ENCODE data around the gene HTR1B. TPM values are rescaled to one million over a fixed set of nuclear protein-coding genes. Genes with fewer than 3 reads are reported as not detected.

Gene HTR1B
- total RNA-seq, 1 experiment from 2014 or later: not detected

GRCh38 chr6:77445214-77445613 is 18.1 kb downstream of the HTR1B start:
- no peak overlapping the region for H3K9ac ChIP-seq (ENCODE audit: low read length)
- DNase-seq (no peak), ATAC-seq (no peak)
- H3K27me3 ChIP-seq (ENCODE audit: low read length): no peaks in the 10 kb centered on the region
- no peaks in the 10 kb centered on the region for H3K9me2 ChIP-seq (replicated peaks; ENCODE audit: low read length)
- no peak overlapping the region for H2AFZ ChIP-seq (ENCODE audit: low read length)
- no peak overlapping the region for H3K4me3 ChIP-seq (ENCODE audit: low read length)
- no peaks in the 10 kb centered on the region for H3F3A ChIP-seq (ENCODE audit: low read length, unreplicated experiment)
- intact Hi-C loops (cut with micrococcal nuclease): no loop called here
- BruUV-seq (replicated peaks): no TSS peak
- no peak overlapping the region for H3K4me2 ChIP-seq (ENCODE audit: low read length)
- H3K27ac ChIP-seq (ENCODE audit: low read length): no peak overlapping the region
- no peaks in the 10 kb centered on the region for H3K36me3 ChIP-seq (ENCODE audit: low read depth, low read length)
- ChIA-PET POLR2A (ENCODE audit: unreplicated experiment) (no interaction called here), CTCF (no interaction called here)
- TF ChIP-seq CTCF (conservative IDR thresholded peaks at IDR 0.05; ENCODE audit: low read depth, low read length) (no peak), EZH2phosphoT487 (IDR thresholded peaks at IDR 0.05; ENCODE audit: borderline replicate concordance, low read length) (no peak), EZH2 (IDR thresholded peaks at IDR 0.05; ENCODE audit: low read length, unreplicated experiment) (no peak)
- H4K20me1 ChIP-seq (ENCODE audit: low read length): no peaks in the 10 kb centered on the region
- no peaks in the 10 kb centered on the region for H3K9me3 ChIP-seq (ENCODE audit: low read length)
- no peaks in the 10 kb centered on the region for H3K4me1 ChIP-seq (ENCODE audit: insufficient read depth, low read length)
- no peaks in the 10 kb centered on the region for H3K79me2 ChIP-seq (ENCODE audit: low read length)

- intact Hi-C loops (cut with micrococcal nuclease): no loop called here
- DNase-seq (no peak), ATAC-seq (no peak)
- Histone ChIP-seq H3K4me2 (ENCODE audit: low read length) (no peak overlapping the region), H3K9me3 (ENCODE audit: low read length) (no peaks in the 10 kb centered on the region), H3K4me3 (ENCODE audit: low read length) (no peak overlapping the region), H3K36me3 (ENCODE audit: low read depth, low read length) (no peaks in the 10 kb centered on the region), H3F3A (ENCODE audit: low read length, unreplicated experiment) (no peaks in the 10 kb centered on the region), H3K27me3 (ENCODE audit: low read length) (no peaks in the 10 kb centered on the region), H2AFZ (ENCODE audit: low read length) (no peak overlapping the region), H4K20me1 (ENCODE audit: low read length) (no peaks in the 10 kb centered on the region), H3K4me1 (ENCODE audit: insufficient read depth, low read length) (no peaks in the 10 kb centered on the region), H3K9ac (ENCODE audit: low read length) (no peak overlapping the region), H3K9me2 (replicated peaks; ENCODE audit: low read length) (no peaks in the 10 kb centered on the region), H3K27ac (ENCODE audit: low read length) (no peak overlapping the region), H3K79me2 (ENCODE audit: low read length) (no peaks in the 10 kb centered on the region)
- ChIA-PET POLR2A (ENCODE audit: unreplicated experiment) (no interaction called here), CTCF (interaction anchor here (1.1 kb wide), 1 partner anchor 15 kb away, joined by 4 read pairs; no protein-coding TSS in a partner anchor)
- TF ChIP-seq CTCF (conservative IDR thresholded peaks at IDR 0.05; ENCODE audit: low read depth, low read length) (no peak), EZH2 (IDR thresholded peaks at IDR 0.05; ENCODE audit: low read length, unreplicated experiment) (no peak), EZH2phosphoT487 (IDR thresholded peaks at IDR 0.05; ENCODE audit: borderline replicate concordance, low read length) (no peak)
- BruUV-seq (replicated peaks): no TSS peak
Measured at GRCh38 chr6:77440206-77440976, 22.9 kb downstream of the HTR1B start.

GRCh38 chr6:77433888-77434287 is 29.4 kb downstream of the HTR1B start:
- ATAC-seq (no peak), DNase-seq (no peak)
- Histone ChIP-seq H3K4me2 (ENCODE audit: low read length) (no peak overlapping the region), H3K9ac (ENCODE audit: low read length) (no peak overlapping the region), H4K20me1 (ENCODE audit: low read length) (no peaks in the 10 kb centered on the region), H3K27ac (ENCODE audit: low read length) (no peak overlapping the region), H3K36me3 (ENCODE audit: low read depth, low read length) (no peaks in the 10 kb centered on the region), H3K27me3 (ENCODE audit: low read length) (no peaks in the 10 kb centered on the region), H3K9me3 (ENCODE audit: low read length) (no peaks in the 10 kb centered on the region), H3K9me2 (replicated peaks; ENCODE audit: low read length) (no peaks in the 10 kb centered on the region), H3K4me3 (ENCODE audit: low read length) (no peak overlapping the region), H3K79me2 (ENCODE audit: low read length) (no peaks in the 10 kb centered on the region), H3K4me1 (ENCODE audit: insufficient read depth, low read length) (no peaks in the 10 kb centered on the region), H3F3A (ENCODE audit: low read length, unreplicated experiment) (no peaks in the 10 kb centered on the region), H2AFZ (ENCODE audit: low read length) (no peak overlapping the region)
- POLR2A ChIA-PET (ENCODE audit: unreplicated experiment): no interaction called here
- TF ChIP-seq EZH2 (IDR thresholded peaks at IDR 0.05; ENCODE audit: low read length, unreplicated experiment): no peak
- CTCF ChIA-PET: no interaction called here
- intact Hi-C loops (cut with micrococcal nuclease): no loop called here
- BruUV-seq (replicated peaks): no TSS peak
